Body of pancreas (tissue), 4 donors: ENCODE measurements around the gene COL4A2. TPM values are rescaled to one million over a fixed set of nuclear protein-coding genes. Genes with fewer than 3 reads are reported as not detected.
"Not testable (repeated sequence)": the region's sequence is repeated elsewhere in the genome, so short reads cannot be mapped to it uniquely, and the experiment has no call there.

Source experiments
- ATAC-seq: fragments of 150-250 bp; one replicate; pipeline ENCODE4 v1.9.1; 2016
- DNase-seq, 4 donors: peaks; one replicate each; pipeline ENCODE4 v3.0.0-alpha.2; 2019
- H3K27ac ChIP-seq, 4 donors: fragments of 200-600 bp; sonication (generic); 1 replicate in 3 of 4; 2 replicates in 1 of 4; pipeline versions ENCODE4 v1.5.1 to v1.6.1; 2016 to 2019; ENCODE audit warnings: mild to moderate bottlenecking in 1 of 4, mixed read lengths in 1 of 4, moderate library complexity in 1 of 4
- H3K27me3 ChIP-seq, 2 donors: fragments of 200-600 bp; sonication (generic); one replicate each; pipeline ENCODE4 v1.6.0; 2016; ENCODE audit warnings: mild to moderate bottlenecking in 1 of 2
- H3K36me3 ChIP-seq, 2 donors: fragments of 200-600 bp; sonication (generic); replicated peaks in 1 of 2; 2 replicates each; pipeline ENCODE4 v1.5.1; 2016; ENCODE audit warnings: low read depth in 2 of 2; ENCODE audit not compliant: insufficient read depth in 1 of 2
- H3K4me1 ChIP-seq: fragments of 200-600 bp; sonication (generic); one replicate; pipeline ENCODE4 v1.6.0; 2016
- H3K4me3 ChIP-seq, 2 donors: fragments of 200-600 bp; sonication (generic); 1 replicate in 1 of 2; 2 replicates in 1 of 2; pipeline ENCODE4 v1.5.1; 2016 to 2019
- H3K9me3 ChIP-seq, 3 donors: fragments of 200-600 bp; sonication (generic); 1 replicate in 2 of 3; 2 replicates in 1 of 3; pipeline ENCODE4 v1.5.1; 2016
- POLR2A ChIP-seq, 3 donors: fragments of 450-650 bp; IDR thresholded peaks; one replicate each; pipeline ENCODE4 v1.6.1; 2016; ENCODE audit warnings: antibody characterized with exemption in 3 of 3, mild to moderate bottlenecking in 2 of 3
- WGBS, 2 donors: methylation state at CpG; one replicate each; pipeline ENCODE4 v1.1.5; 2017; 5-methylcytosine and 5-hydroxymethylcytosine counted together
- intact Hi-C: fragments of 100-400 bp; cut with DNase I; formaldehyde crosslinking; loops from one replicate; pipeline ENCODE4 v1.15.1; 2023
- total RNA-seq, 2 donors: library from RNA; depleted of rRNA; stranded (reverse); fragments of >200 nt; gene quantifications; one replicate each; pipeline ENCODE4 v1.1.0, GENCODE V29; 2016
- TF ChIP-seq, protein P1 (sequence below), 7 experiments: fragments of 450-650 bp in 4 of 7; fragments of 200-600 bp in 3 of 7; sonication (generic) in 3 of 7; IDR thresholded peaks; one replicate each; pipeline ENCODE4 v1.5.1; 2016 to 2019; ENCODE audit warnings: antibody characterized with exemption in 7 of 7

The COL4A2 gene
- total RNA-seq, 2 donors from 2014 or later, result 69.3 to 230 TPM

DNA sequence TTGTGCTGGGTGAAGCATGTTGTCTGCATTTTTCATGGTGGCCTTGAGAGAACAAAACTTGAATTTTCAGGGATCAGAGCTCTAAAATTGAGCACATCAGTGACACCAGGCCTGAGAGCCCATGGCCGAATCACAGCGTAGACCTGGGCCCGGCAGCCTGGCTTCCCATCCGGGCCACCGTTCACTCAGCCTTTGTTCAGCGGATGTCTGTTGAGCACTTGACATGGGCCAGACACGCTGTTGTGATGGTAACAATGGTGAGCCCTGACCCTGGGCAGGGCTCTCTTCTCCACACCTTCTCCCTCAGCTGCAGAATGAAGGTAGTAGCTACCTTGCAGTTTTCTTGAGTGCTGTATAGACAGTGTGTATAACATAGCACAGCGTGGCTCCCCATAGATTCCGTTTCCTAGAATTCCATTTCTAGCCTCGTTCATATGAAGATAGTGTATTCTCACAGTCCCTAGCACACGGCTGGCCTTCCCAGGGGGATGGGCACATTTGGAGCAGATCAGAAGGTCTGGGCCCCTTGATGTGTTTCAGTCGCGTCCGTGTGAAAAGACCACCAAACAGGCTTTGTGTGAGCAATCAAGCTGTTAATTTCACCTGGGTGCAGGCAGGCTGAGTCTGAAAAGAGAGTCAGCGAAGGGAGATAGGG, 179.1 kb downstream of the COL4A2 start:
- no peak overlapping the region for H3K27ac ChIP-seq
- DNase-seq, result no peak

DNA sequence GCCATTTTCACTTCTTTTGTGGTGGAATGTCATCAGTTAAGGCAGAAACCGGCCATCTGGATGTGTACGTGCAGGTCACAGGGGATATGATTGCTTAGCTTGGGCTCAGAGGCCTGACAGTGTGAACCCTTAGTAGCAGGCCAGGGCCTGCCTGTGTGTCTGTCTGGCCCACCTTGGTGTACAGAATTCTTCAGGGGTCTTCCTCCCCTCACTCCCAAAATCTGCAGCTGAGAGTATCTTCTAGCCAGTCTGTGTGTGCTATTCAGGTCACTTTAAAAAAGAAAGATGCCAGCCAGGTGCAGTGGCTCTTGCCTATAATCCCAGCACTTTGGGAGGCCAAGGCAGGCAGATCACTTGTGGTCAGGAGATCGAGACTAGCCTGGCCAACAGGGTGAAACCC, 179.8 kb downstream of the COL4A2 start:
- DNase-seq, H3K4me1 ChIP-seq, H3K36me3 ChIP-seq, H3K9me3 ChIP-seq, H3K4me3 ChIP-seq, intact Hi-C loops, H3K27ac ChIP-seq, ATAC-seq, H3K27me3 ChIP-seq: not testable (repeated sequence)
- whole genome bisulfite sequencing, 2 donors, result 82 to 92% methylated on average over 1 to 3 of the region's 3 CpGs

More for the DNA sequence above, 179.1 kb downstream of the COL4A2 start:
- no peaks in the 10 kb centered on the region for H3K4me1 ChIP-seq
- TF ChIP-seq, protein P1, sequence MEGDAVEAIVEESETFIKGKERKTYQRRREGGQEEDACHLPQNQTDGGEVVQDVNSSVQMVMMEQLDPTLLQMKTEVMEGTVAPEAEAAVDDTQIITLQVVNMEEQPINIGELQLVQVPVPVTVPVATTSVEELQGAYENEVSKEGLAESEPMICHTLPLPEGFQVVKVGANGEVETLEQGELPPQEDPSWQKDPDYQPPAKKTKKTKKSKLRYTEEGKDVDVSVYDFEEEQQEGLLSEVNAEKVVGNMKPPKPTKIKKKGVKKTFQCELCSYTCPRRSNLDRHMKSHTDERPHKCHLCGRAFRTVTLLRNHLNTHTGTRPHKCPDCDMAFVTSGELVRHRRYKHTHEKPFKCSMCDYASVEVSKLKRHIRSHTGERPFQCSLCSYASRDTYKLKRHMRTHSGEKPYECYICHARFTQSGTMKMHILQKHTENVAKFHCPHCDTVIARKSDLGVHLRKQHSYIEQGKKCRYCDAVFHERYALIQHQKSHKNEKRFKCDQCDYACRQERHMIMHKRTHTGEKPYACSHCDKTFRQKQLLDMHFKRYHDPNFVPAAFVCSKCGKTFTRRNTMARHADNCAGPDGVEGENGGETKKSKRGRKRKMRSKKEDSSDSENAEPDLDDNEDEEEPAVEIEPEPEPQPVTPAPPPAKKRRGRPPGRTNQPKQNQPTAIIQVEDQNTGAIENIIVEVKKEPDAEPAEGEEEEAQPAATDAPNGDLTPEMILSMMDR (IDR thresholded peaks at IDR 0.05), result no peak
- no peak for TF ChIP-seq POLR2A (IDR thresholded peaks at IDR 0.05)
- H3K4me3 ChIP-seq, result no peak overlapping the region
- H3K9me3 ChIP-seq, result no peaks in the 10 kb centered on the region
- intact Hi-C loops, result no loop called here
- 87% methylated on average over 15 of the region's 15 CpGs for WGBS, 2 donors
- no peaks in the 10 kb centered on the region for H3K27me3 ChIP-seq
- no peaks in the 10 kb centered on the region for H3K36me3 ChIP-seq
- ATAC-seq, result no peak

DNA sequence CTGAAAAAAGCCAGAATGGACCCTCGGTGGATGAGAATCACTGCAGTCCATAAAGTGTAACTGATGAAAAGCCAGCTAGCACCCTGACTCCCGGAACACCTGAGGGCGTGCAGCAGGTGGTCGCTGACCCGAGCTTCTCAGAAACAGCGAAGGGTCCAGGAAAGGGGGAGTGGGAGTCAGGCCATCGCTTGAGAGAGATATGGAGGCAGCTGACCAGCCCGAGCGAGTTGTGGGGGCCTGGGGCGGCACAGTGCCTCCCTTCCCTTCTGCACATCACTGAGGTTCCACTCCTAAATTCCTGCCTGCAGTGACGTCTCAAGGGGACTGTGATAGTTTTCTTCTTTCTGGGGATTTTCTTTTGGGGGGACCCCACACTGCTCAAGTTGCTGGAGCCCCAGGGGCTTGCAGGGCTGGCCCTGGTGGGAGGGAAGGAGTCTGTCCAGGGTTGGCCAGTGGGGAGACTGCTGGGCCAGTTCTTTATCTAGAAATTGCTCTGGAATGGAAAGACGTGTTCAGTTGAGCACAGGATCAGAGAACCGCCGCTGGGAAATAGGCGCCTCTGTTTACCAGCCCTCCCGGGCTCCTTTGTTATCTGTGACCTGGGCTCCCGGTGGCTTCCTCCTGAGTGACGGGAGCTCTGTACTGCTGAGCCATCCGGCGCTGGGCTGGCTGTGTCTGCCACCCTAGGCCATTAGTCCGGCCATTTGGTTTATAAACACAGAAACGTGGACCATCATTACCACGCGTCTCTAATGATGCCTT, 183.1 kb downstream of the COL4A2 start:
- Histone ChIP-seq H3K9me3 (no peaks in the 10 kb centered on the region), H3K27ac (no peak overlapping the region), H3K4me1 (no peaks in the 10 kb centered on the region), H3K27me3 (no peaks in the 10 kb centered on the region), H3K4me3 (no peak overlapping the region), H3K36me3 (no peaks in the 10 kb centered on the region)
- TF ChIP-seq POLR2A (IDR thresholded peaks at IDR 0.05), result no peak
- TF ChIP-seq, protein P1 (IDR thresholded peaks at IDR 0.05), result no peak
- WGBS, 2 donors, result 72 to 74% methylated on average over 20 to 24 of the region's 24 CpGs
- ATAC-seq (no peak), DNase-seq (no peak)
- intact Hi-C loops, result no loop called here

DNA sequence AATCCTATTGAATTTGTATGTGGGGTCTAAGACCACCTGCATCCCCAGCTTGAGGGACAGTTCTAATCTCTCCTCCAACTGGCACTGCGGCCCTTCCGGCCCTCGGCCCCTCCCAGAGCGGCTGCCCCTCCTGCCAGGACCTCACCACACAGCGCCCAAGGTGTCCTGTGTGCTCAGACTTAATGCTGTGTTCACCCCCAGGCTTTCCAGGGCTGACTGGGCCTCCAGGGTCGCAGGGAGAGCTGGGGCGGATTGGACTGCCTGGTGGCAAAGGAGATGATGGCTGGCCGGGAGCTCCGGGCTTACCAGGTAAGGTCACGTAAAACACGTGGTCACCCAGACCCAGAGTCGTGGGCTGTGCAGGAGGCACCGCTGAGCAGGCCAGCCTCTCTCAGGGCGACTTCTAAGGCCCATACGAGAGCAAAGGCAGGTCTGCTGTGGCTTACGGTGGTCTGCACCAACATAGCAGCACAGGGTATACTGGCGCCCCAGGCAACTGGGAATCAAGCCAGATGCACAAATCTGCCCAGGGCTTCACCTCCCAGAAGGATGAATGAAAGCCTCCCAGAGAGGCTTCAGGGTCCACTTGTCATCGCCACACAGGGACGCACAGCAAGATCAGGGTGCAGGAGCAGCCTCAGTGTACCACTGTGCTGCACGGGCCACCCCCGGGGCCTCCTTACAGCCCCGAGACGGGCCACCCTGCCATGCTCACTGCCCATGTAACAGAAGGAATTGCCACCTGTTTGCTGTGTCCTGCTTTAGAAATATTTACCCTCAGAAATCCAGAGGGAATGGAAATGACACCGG, 185.0 kb downstream of the COL4A2 start:
- ATAC-seq, result no peak
- Histone ChIP-seq H3K27ac (no peak overlapping the region), H3K36me3 (no peaks in the 10 kb centered on the region), H3K4me1 (no peaks in the 10 kb centered on the region), H3K4me3 (no peak overlapping the region), H3K9me3 (no peaks in the 10 kb centered on the region), H3K27me3 (no peaks in the 10 kb centered on the region)
- TF ChIP-seq, protein P1 (IDR thresholded peaks at IDR 0.05), result no peak
- TF ChIP-seq POLR2A (IDR thresholded peaks at IDR 0.05), result no peak
- whole genome bisulfite sequencing, 2 donors, result 60 to 92% methylated on average over 1 to 24 of the region's 24 CpGs
- DNase-seq, result no peak
- intact Hi-C loops, result no loop called here
